CD4-positive, alpha-beta T cell treated with Interleukin-17A for 4 hours (primary cell): Measurements from ENCODE around the gene VSIR.

Source experiments
- DNase-seq: peaks from one replicate; pipeline ENCODE4 v3.0.0-alpha.2; 2020; ENCODE audit warnings: mixed read lengths

Gene VSIR

GRCh38 chr10:71806704-71807556, 33.6 kb upstream of the VSIR start:
- no peak for DNase-seq

- DNase-seq = no peak
Measured at GRCh38 chr10:71805776-71806703, 32.7 kb upstream of the VSIR start.

GRCh38 chr10:71804077-71804476, 30.8 kb upstream of the VSIR start:
- DNase-seq = no peak

GRCh38 chr10:71802715-71803488, 29.6 kb upstream of the VSIR start:
- DNase-seq = no peak

- DNase-seq = no peak
Measured at GRCh38 chr10:71802235-71802634, 28.9 kb upstream of the VSIR start.

GRCh38 chr10:71801361-71801760, 28.0 kb upstream of the VSIR start:
- no peak for DNase-seq

GRCh38 chr10:71799608-71800453, 26.5 kb upstream of the VSIR start:
- no peak for DNase-seq

GRCh38 chr10:71799112-71799511, 25.8 kb upstream of the VSIR start:
- no peak for DNase-seq

GRCh38 chr10:71798308-71798624, 24.9 kb upstream of the VSIR start:
- DNase-seq = no peak

GRCh38 chr10:71797533-71798307, 24.4 kb upstream of the VSIR start:
- no peak for DNase-seq

- DNase-seq = no peak
Measured at GRCh38 chr10:71796749-71797405, 23.6 kb upstream of the VSIR start.

- DNase-seq = no peak
Measured at GRCh38 chr10:71795248-71795647, 21.9 kb upstream of the VSIR start.

GRCh38 chr10:71790749-71791440, 17.6 kb upstream of the VSIR start:
- DNase-seq = no peak

GRCh38 chr10:71789871-71790270, 16.6 kb upstream of the VSIR start:
- no peak for DNase-seq

- DNase-seq = no peak
Measured at GRCh38 chr10:71788954-71789353, 15.6 kb upstream of the VSIR start.

- DNase-seq = no peak
Measured at GRCh38 chr10:71784679-71785272, 11.5 kb upstream of the VSIR start.

- DNase-seq = no peak
Measured at GRCh38 chr10:71783917-71784678, 10.8 kb upstream of the VSIR start.

- DNase-seq = no peak
Measured at GRCh38 chr10:71782917-71783490, 9.7 kb upstream of the VSIR start.
